Bladder microvascular endothelial cell (primary cell): Measurements from ENCODE around the gene KLHL21. TPM values are rescaled to one million over a fixed set of nuclear protein-coding genes. Genes with fewer than 3 reads are reported as not detected.

Experiments
- total RNA-seq: library from RNA; depleted of rRNA; stranded (reverse); fragments of >200 nt; gene quantifications from 2 replicates; pipeline ENCODE4 v1.2.3, GENCODE V29; 2014

The KLHL21 gene, protein sequence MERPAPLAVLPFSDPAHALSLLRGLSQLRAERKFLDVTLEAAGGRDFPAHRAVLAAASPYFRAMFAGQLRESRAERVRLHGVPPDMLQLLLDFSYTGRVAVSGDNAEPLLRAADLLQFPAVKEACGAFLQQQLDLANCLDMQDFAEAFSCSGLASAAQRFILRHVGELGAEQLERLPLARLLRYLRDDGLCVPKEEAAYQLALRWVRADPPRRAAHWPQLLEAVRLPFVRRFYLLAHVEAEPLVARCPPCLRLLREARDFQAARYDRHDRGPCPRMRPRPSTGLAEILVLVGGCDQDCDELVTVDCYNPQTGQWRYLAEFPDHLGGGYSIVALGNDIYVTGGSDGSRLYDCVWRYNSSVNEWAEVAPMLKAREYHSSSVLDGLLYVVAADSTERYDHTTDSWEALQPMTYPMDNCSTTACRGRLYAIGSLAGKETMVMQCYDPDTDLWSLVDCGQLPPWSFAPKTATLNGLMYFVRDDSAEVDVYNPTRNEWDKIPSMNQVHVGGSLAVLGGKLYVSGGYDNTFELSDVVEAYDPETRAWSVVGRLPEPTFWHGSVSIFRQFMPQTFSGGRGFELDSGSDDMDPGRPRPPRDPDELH
- 16.2 and 23.7 TPM in 2 replicates for total RNA-seq

DNA sequence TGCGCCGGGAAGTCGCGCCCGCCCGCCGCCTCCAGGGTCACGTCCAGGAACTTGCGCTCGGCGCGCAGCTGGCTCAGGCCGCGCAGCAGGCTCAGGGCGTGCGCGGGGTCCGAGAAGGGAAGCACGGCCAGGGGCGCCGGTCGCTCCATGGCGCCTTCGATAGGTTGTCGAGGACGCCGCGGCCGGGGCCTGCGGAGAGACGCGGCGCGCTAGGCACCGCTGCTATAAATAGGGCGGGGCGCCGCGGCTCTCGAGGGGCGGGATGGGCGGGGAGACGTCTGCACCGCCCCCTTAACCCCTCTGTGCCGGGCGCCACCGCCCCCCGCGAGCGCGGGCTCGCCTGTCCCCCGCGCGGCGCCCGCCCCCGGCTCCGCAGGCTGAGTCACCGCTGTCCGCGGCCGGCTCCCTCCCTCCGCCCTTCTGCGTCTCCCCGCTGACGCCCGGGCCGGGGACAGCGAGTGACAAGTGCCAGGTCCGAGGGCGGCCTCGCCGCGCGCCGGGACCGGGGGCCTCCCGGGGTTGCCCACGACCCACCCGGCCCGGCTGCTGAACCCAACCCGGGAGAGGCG, at the start of gene KLHL21:
TSS of gene KLHL21 (minus strand) at position 201 of the 569 bp plus-strand sequence. CDS start at position 149, 52 bp downstream.

DNA sequence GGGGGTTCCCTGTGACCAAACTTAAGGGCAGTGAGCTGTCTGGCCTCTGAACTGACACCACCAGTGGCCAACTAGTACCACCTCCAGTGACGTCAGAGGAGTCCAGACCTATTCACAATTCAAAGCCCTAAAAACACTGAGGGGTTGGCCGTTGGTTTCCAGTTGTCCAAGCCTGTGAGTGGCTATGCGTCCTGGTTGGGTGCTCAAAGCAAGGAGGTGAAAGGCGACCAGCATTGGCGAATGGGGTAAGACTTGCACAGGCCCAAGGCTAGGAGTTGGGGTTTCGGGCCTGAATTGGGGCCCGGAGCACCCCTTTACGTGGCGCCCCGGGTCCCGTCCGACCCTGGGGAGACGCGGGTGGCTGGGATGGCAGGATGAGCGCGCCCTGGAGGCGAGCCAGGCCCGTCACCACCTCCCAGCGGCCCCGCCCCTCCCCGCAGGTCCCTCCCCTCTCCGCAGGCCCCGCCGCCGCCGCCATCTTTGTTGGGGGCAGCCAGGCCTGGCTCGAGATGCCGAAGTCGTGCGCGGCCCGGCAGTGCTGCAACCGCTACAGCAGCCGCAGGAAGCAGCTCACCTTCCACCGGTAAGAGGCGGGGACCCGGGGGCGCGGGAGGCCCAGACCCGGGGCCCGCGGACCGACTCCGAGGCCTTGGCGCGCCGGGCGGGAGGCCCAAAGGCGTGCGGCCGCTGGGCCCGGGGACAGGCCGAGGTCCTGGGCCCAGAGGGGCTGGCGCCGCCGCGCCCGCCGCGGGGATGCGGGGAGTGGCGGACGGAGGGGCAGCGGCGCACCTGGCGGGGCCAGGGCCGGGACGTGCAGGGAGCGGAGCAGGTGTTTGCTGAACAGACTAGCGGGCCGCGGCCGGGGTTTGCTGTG, 22.3 kb upstream of the KLHL21 start, which contains the start of gene THAP3:
TSS of gene THAP3 (plus strand) at position 159 of the 874 bp plus-strand sequence. CDS start at position 510, 351 bp downstream.

DNA sequence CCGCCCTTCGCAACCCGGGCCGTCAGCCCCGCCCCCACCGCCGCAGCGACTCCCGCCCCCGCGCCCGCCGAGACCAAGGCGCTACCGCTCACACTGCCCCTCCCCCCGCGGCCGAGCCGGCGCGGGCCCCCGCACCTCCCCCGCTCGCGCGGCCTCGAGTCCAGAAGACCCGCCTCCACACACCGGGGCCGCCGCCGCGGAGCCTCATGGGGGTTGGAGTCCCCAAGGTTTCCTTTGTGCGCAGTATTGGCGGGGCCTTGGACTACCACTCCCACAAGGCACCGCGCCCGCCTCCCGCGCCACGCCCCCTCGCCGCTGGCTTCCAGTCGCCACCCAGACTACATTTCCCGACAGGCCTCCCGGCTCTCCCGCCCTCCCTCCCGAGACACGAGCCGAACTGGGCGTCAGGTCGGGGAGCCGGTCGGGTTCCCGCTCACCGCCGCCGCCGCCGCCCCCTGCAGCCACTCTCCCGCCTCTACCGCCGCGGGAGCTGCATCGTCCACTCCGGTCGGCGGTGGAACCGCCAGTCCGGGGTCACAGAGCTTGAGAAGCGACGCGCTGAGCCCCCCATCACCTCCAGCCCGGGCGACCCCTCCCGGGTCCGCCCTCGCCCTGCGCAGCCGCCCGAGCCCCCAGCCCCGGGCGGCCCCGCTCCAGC, 10.8 kb upstream of the KLHL21 start, which contains the start of gene PHF13:
TSS of gene PHF13 (plus strand) at position 371 of the 658 bp plus-strand sequence. CDS start 336 bp downstream, outside the sequence.

DNA sequence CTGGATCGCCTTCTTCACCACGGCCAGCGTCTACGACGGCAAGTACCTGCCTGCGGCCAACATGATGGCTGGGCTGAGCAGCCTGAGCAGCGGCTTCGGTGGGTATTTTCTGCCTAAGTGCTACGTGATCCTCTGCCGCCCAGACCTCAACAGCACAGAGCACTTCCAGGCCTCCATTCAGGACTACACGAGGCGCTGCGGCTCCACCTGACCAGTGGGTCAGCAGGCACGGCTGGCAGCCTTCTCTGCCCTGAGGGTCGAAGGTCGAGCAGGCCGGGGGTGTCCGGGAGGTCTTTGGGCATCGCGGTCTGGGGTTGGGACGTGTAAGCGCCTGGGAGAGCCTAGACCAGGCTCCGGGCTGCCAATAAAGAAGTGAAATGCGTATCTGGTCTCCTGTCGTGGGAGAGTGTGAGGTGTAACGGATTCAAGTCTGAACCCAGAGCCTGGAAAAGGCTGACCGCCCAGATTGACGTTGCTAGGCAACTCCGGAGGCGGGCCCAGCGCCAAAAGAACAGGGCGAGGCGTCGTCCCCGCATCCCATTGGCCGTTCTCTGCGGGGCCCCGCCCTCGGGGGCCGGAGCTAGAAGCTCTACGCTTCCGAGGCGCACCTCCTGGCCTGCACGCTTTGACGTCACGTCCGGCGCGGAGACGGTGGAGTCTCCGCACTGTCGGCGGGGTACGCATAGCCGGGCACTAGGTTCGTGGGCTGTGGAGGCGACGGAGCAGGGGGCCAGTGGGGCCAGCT, 23.1 kb downstream of the KLHL21 start, which contains the start of gene ZBTB48:
TSS of gene ZBTB48 (plus strand) at position 621 of the 745 bp plus-strand sequence. CDS start 616 bp downstream, outside the sequence.

DNA sequence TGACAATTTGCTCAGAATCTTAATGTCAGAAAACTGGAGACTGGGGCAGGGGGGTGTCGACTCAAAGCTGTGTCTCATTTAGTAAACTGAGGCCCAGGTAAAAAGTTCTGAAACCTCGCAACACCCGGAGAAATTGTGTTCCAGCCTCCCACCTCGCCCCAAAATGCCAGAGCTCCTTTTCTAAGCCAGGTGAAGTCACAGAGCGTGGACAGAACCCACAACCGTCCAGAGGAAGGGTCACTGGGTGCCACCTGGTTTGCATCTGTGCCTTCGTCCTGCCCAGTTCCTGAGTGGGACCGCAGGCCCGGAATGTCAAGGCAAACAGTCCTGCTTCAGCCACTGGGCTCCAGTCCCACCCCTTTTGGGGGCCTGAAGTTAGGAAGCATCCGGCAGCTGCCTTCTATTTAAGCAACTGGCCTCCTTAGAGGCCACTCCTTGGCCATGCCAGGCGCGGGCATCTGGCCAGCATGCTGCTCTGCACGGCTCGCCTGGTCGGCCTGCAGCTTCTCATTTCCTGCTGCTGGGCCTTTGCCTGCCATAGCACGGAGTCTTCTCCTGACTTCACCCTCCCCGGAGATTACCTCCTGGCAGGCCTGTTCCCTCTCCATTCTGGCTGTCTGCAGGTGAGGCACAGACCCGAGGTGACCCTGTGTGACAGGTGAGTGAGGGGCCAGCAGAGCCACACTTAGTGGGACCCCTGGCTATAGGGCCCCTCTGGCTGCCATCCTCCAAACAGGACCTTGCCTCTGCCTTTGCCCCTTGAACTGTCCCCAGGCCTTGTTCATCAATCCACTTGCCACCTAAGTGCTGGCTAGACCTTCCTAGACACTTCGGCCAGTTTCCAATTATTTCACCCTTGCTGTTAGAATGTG, 47.5 kb downstream of the KLHL21 start, which contains the start of gene TAS1R1:
TSS of gene TAS1R1 (plus strand) at position 401 of the 872 bp plus-strand sequence. CDS start at position 468, 67 bp downstream.

DNA sequence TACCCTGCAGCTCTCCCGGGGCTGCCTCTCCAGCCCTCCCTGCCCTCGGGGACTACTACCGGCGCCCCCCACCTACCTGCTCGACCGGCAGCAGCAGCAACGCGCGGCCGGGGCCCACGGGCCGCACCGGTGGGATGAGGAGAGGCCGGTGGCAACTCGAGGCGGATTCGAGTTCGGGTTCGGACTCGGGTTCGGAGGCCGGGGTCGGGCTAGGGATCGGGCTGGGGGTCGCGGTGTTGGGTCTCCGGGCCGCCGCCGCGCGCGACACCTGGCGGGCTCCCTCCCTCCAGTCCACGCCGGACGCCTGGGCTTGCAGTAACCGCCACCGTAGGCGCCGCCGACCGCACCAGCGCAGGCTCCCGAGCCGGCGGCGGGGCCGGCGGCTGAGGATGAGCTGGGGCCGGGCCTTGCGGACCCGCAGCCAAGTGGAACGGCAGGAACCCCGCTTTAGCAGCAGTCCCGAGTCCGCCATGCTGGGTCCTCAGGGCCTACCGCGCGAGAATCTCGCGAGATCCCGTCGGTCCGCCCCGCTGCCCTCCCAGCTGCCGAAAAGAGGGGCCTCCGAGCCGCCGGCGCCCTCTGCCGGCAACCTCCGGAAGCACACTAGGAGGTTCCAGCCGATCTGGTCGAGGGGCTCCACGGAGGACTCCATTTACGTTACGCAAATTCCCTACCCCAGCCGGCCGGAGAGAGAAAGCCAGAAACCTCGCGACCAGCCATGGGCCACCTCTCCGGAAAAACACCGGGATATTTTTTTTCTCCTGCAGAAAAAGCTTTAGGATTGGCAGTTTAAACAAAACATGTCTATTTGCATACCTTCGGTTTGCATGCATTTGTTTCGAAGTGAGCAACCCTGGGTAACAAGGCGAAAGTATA, 48.4 kb downstream of the KLHL21 start, which contains the start of gene NOL9:
TSS of gene NOL9 (minus strand) at position 483 of the 876 bp plus-strand sequence. CDS start at position 472, 11 bp downstream.

Other genes starting within 250 kb of the KLHL21 start
- 33.2 and 42.4 TPM in 2 replicates for gene ACOT7, start 209.1 kb downstream of the KLHL21 start, total RNA-seq
- gene HES2, start 182.9 kb downstream of the KLHL21 start, total RNA-seq, result 5.3 and 18.1 TPM in 2 replicates
- gene ESPN, start 178.1 kb downstream of the KLHL21 start, total RNA-seq, result 2.0 TPM in 1 of 2 replicates, not detected in the other
- gene TNFRSF25, start 136.7 kb downstream of the KLHL21 start, total RNA-seq, result 10.0 and 27.4 TPM in 2 replicates
- 31.6 and 52.8 TPM in 2 replicates for gene PLEKHG5, start 111.2 kb downstream of the KLHL21 start, total RNA-seq
- gene NOL9, start 48.4 kb downstream of the KLHL21 start, total RNA-seq, result 12.8 and 26.2 TPM in 2 replicates
- gene TAS1R1, start 47.6 kb downstream of the KLHL21 start, total RNA-seq, result not detected in 2 replicates
- 9.6 and 15.9 TPM in 2 replicates for gene ZBTB48, start 22.9 kb downstream of the KLHL21 start, total RNA-seq
- 8.3 and 15.7 TPM in 2 replicates for gene PHF13, start 10.9 kb upstream of the KLHL21 start, total RNA-seq
- 18.4 and 19.8 TPM in 2 replicates for gene THAP3, start 22.0 kb upstream of the KLHL21 start, total RNA-seq
- gene DNAJC11, start 98.9 kb upstream of the KLHL21 start, total RNA-seq, result 30.8 and 73.3 TPM in 2 replicates
- gene CAMTA1, start 182.6 kb upstream of the KLHL21 start, total RNA-seq, result 38.0 and 51.7 TPM in 2 replicates